Esophagus muscularis mucosa (tissue), 4 donors: ENCODE results near the gene PM20D2. TPM values are rescaled to one million over a fixed set of nuclear protein-coding genes. Genes with fewer than 3 reads are reported as not detected.
A peak's percentile ranks its signal among the peaks of the same experiment; 100 is the strongest.

ENCODE experiments used
- DNase-seq: peaks from one replicate; pipeline ENCODE4 v3.0.0-alpha.2; 2017; ENCODE audit errors: extremely low spot score
- H3K27ac ChIP-seq, 4 donors: fragments of 200-600 bp; sonication (generic); replicated peaks in 1 of 4; 1 replicate in 3 of 4; 2 replicates in 1 of 4; pipeline ENCODE4 v1.5.1; 2016 to 2019; ENCODE audit warnings: mild to moderate bottlenecking in 1 of 4
- H3K27me3 ChIP-seq, 4 donors: fragments of 200-600 bp; sonication (generic); one replicate each; pipeline versions ENCODE4 v1.5.1 to v1.6.0; 2016 to 2019
- H3K36me3 ChIP-seq, 4 donors: fragments of 200-600 bp; sonication (generic); one replicate each; pipeline ENCODE4 v1.5.1; 2016 to 2019
- H3K4me1 ChIP-seq, 4 donors: fragments of 200-600 bp; sonication (generic); one replicate each; pipeline ENCODE4 v1.5.1; 2016 to 2019
- H3K4me3 ChIP-seq, 4 donors: fragments of 200-600 bp; sonication (generic); 1 replicate in 2 of 4; 2 replicates in 2 of 4; pipeline ENCODE4 v1.5.1; 2016 to 2019; ENCODE audit warnings: mild to moderate bottlenecking in 4 of 4, moderate library complexity in 1 of 4
- H3K9me3 ChIP-seq, 4 donors: fragments of 200-600 bp; sonication (generic); 1 replicate in 3 of 4; 2 replicates in 1 of 4; pipeline ENCODE4 v1.5.1; 2016 to 2019
- EP300 ChIP-seq: sonication (generic); formaldehyde crosslinking; IDR thresholded peaks from one replicate; pipeline ENCODE4 v1.6.1; 2017; ENCODE audit warnings: antibody characterized with exemption
- POLR2A ChIP-seq: fragments of 450-650 bp; IDR thresholded peaks from one replicate; pipeline ENCODE4 v1.6.1; 2017; ENCODE audit warnings: antibody characterized with exemption, moderate library complexity, mild to moderate bottlenecking, low read depth
- POLR2AphosphoS5 ChIP-seq, 2 donors: sonication (generic); formaldehyde crosslinking; IDR thresholded peaks; one replicate each; pipeline ENCODE4 v1.6.1; 2017; ENCODE audit warnings: antibody characterized with exemption in 2 of 2
- WGBS: methylation state at CpG from one replicate; pipeline ENCODE4 v1.1.5; 2018; 5-methylcytosine and 5-hydroxymethylcytosine counted together
- intact Hi-C: fragments of 100-400 bp; cut with DNase I; formaldehyde crosslinking; loops from one replicate; pipeline ENCODE4 v1.15.1; 2023
- total RNA-seq, 4 donors: library from RNA; depleted of rRNA; stranded (reverse); fragments of >200 nt; gene quantifications; one replicate each; pipeline versions ENCODE4 v1.1.0 to v1.2.1, GENCODE V29; 2016
- TF ChIP-seq, protein P1 (sequence below), 3 experiments: fragments of 200-600 bp in 2 of 3; fragments of 450-650 bp in 1 of 3; sonication (generic) in 2 of 3; IDR thresholded peaks; one replicate each; pipeline ENCODE4 v1.5.1; 2017 to 2019; ENCODE audit warnings: antibody characterized with exemption in 3 of 3, mild to moderate bottlenecking in 2 of 3, moderate library complexity in 1 of 3

PM20D2 gene, protein sequence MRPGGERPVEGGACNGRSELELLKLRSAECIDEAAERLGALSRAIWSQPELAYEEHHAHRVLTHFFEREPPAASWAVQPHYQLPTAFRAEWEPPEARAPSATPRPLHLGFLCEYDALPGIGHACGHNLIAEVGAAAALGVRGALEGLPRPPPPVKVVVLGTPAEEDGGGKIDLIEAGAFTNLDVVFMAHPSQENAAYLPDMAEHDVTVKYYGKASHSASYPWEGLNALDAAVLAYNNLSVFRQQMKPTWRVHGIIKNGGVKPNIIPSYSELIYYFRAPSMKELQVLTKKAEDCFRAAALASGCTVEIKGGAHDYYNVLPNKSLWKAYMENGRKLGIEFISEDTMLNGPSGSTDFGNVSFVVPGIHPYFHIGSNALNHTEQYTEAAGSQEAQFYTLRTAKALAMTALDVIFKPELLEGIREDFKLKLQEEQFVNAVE
- total RNA-seq: 10 to 100 TPM; 14.5 to 27.6 (median 23.7) TPM

DNA sequence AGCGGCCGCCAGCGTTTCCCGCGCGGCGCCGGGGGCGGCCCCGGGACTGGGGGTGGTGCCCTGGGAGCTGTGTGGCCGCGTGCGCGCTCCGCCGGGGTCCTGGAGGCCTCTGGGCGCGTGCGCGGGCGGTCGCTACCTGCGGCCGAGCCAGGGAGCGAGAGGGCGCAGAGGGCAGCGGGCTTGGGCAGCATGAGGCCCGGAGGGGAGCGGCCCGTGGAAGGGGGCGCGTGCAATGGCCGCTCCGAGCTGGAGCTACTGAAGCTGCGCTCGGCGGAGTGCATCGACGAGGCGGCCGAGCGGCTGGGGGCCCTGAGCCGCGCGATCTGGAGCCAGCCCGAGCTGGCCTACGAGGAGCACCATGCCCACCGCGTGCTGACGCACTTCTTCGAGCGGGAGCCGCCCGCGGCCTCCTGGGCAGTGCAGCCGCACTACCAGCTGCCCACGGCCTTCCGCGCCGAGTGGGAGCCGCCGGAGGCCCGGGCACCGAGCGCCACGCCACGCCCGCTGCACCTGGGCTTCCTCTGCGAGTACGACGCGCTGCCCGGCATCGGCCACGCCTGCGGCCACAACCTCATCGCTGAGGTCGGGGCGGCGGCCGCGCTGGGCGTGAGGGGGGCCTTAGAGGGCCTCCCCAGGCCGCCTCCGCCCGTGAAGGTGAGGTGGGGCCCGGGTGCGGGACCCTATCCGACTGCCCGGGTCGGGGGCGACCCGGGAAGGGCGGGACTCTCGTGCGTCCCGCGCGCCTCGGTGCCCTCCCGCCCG, at the start of gene PM20D2:
PM20D2 (plus strand) TSS at position 100 of the 762 bp plus-strand sequence; CDS start at position 190, 90 bp downstream.
- TF ChIP-seq EP300 (no peak), POLR2A (peak; percentile 79), POLR2AphosphoS5 (IDR thresholded peaks at IDR 0.05) (peak; percentile 81 to 88)
- TF ChIP-seq, protein P1, sequence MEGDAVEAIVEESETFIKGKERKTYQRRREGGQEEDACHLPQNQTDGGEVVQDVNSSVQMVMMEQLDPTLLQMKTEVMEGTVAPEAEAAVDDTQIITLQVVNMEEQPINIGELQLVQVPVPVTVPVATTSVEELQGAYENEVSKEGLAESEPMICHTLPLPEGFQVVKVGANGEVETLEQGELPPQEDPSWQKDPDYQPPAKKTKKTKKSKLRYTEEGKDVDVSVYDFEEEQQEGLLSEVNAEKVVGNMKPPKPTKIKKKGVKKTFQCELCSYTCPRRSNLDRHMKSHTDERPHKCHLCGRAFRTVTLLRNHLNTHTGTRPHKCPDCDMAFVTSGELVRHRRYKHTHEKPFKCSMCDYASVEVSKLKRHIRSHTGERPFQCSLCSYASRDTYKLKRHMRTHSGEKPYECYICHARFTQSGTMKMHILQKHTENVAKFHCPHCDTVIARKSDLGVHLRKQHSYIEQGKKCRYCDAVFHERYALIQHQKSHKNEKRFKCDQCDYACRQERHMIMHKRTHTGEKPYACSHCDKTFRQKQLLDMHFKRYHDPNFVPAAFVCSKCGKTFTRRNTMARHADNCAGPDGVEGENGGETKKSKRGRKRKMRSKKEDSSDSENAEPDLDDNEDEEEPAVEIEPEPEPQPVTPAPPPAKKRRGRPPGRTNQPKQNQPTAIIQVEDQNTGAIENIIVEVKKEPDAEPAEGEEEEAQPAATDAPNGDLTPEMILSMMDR (IDR thresholded peaks at IDR 0.05): no peak
- H3K9me3 ChIP-seq: no peaks in the 10 kb centered on the region
- 3% methylated on average over 13 of the region's 102 CpGs for WGBS
- no peaks in the 10 kb centered on the region for H3K27me3 ChIP-seq
- peak within 1 kb of the TSS; percentile 89 to 96 (median 90) for H3K27ac ChIP-seq
- peak within 1 kb of the TSS; percentile 74 to 98 (median 84) for H3K4me3 ChIP-seq
- peaks cover 4 to 45% (median 33%) of the 10 kb centered on the region in 4 donors for H3K4me1 ChIP-seq
- no peak for DNase-seq
- H3K36me3 ChIP-seq: peaks cover 0 to 4% (median 0%) of the 10 kb centered on the region in 4 donors
- intact Hi-C loops: loop anchor here (2.0 kb wide), 1 partner anchor 65 kb away; the partner anchor contains the start of gene PNRC1

DNA sequence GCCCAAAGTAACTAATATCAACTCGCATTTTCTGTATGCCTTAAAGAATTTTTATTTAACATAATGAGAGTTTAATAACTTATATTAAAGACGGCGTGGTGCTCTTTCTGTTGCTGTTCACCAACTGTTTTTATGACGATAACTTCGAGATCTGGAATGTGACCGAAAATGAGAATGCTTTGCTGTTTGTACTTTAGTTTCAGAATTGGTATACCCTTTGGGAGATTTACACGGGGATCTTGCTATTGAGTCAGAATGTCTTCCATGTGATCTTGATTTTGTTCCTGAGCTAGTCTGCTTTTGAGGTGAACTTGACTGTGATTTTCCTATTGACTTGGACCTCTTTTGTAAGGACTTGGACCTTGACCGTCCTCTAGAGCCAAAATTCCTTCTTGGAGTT, 47.4 kb upstream of the PM20D2 start:
- DNase-seq: no peak
- TF ChIP-seq POLR2A (no peak), EP300 (no peak), POLR2AphosphoS5 (IDR thresholded peaks at IDR 0.05) (no peak)
- TF ChIP-seq, protein P1 (IDR thresholded peaks at IDR 0.05): no peak
- H3K9me3 ChIP-seq: no peaks in the 10 kb centered on the region
- WGBS: 91% methylated on average over 8 of the region's 8 CpGs
- intact Hi-C loops: no loop called here
- no peaks in the 10 kb centered on the region for H3K36me3 ChIP-seq
- H3K27me3 ChIP-seq: no peaks in the 10 kb centered on the region
- no peaks in the 10 kb centered on the region for H3K4me1 ChIP-seq
- no peak overlapping the region for H3K27ac ChIP-seq
- H3K4me3 ChIP-seq: no peak overlapping the region

DNA sequence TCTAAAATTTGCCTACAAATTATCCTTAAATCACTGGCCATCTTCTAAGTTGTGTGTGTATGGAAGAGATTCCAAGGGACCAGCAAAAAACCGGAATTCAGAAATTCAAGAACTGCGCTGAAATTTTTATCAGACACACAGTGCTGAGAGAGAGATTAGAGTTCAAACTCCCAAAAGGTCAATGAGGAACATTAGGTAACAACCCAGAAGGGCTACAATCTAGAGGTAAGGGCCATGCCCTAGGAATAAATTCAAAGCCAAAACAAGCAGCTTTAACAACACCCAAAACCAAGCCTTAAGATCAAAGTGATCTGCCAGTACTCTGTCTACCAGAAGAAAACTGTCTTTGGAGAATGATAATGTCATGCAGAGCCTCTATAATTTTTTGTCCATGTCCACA, 45.7 kb upstream of the PM20D2 start:
- intact Hi-C loops: no loop called here
- H3K27ac ChIP-seq: no peak overlapping the region
- H3K9me3 ChIP-seq: no peaks in the 10 kb centered on the region
- no peak overlapping the region for H3K4me3 ChIP-seq
- H3K36me3 ChIP-seq: no peaks in the 10 kb centered on the region
- DNase-seq: no peak
- H3K4me1 ChIP-seq: no peaks in the 10 kb centered on the region
- no peaks in the 10 kb centered on the region for H3K27me3 ChIP-seq
- 98% methylated on average over 2 of the region's 2 CpGs for WGBS
- TF ChIP-seq POLR2AphosphoS5 (IDR thresholded peaks at IDR 0.05) (no peak), EP300 (no peak), POLR2A (no peak)
- TF ChIP-seq, protein P1 (IDR thresholded peaks at IDR 0.05): no peak

DNA sequence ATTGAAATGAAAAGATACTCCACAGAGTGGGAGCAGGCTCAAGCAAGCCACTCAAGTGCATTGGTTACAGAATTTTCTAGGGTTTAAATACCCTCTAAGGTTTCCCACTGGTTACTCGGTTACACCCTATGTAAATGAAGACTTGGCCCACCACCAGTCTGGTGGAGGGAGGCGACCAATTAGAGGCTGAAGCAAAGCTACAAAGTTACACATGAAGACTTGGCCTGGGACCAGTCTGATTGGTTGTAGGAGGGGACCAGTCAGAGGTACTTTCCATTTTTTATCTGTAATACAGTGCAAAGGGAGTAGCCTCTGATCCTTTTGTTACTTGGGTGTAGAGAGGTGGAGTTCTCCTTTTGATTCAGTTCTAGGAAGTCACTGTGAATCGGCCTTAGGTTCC, 35.6 kb upstream of the PM20D2 start:
- TF ChIP-seq, protein P1 (IDR thresholded peaks at IDR 0.05): no peak
- TF ChIP-seq POLR2AphosphoS5 (IDR thresholded peaks at IDR 0.05) (no peak), EP300 (no peak), POLR2A (no peak)
- intact Hi-C loops: no loop called here
- H3K27me3 ChIP-seq: no peaks in the 10 kb centered on the region
- no peak for DNase-seq
- WGBS: 87% methylated on average over 3 of the region's 3 CpGs
- H3K27ac ChIP-seq: no peak overlapping the region
- H3K9me3 ChIP-seq: no peaks in the 10 kb centered on the region
- H3K36me3 ChIP-seq: no peaks in the 10 kb centered on the region
- no peak overlapping the region for H3K4me3 ChIP-seq
- no peaks in the 10 kb centered on the region for H3K4me1 ChIP-seq
